NCI-H524 treated with DMSO at 0.1 percent for 48 hours (cell line): ENCODE measurements around the gene ACSBG1.
A peak's percentile ranks its signal among the peaks of the same experiment; 100 is the strongest.
"Not testable (repeated sequence)": the region's sequence is repeated elsewhere in the genome, so short reads cannot be mapped to it uniquely, and the experiment has no call there.

Experiments
- DNase-seq: peaks from one replicate; lab custom pipeline; 2025; lab: John Stamatoyannopoulos, UW

The ACSBG1 gene

GRCh38 chr15:78167227-78167888 lies 67.0 kb downstream of the ACSBG1 start:
- DNase-seq, result no peak

- DNase-seq, result no peak
Observed at GRCh38 chr15:78164010-78164409, 70.4 kb downstream of the ACSBG1 start.

- DNase-seq, result no peak
Observed at GRCh38 chr15:78162038-78162437, 72.3 kb downstream of the ACSBG1 start.

GRCh38 chr15:78159395-78159794 lies 75.0 kb downstream of the ACSBG1 start:
- no peak for DNase-seq

GRCh38 chr15:78157203-78157602 lies 77.2 kb downstream of the ACSBG1 start:
- no peak for DNase-seq

GRCh38 chr15:78156653-78157052 lies 77.7 kb downstream of the ACSBG1 start:
- no peak for DNase-seq

GRCh38 chr15:78155355-78155939 lies 78.9 kb downstream of the ACSBG1 start:
- DNase-seq, result no peak

- DNase-seq, result no peak
Observed at GRCh38 chr15:78154955-78155354, 79.4 kb downstream of the ACSBG1 start.

GRCh38 chr15:78151075-78151474 lies 83.3 kb downstream of the ACSBG1 start:
- not testable (repeated sequence) for DNase-seq

GRCh38 chr15:78149805-78150751 lies 84.3 kb downstream of the ACSBG1 start:
- peak; percentile 41 for DNase-seq

- peak; percentile 86 for DNase-seq
Observed at GRCh38 chr15:78149068-78149804, 85.1 kb downstream of the ACSBG1 start, which contains the start of gene IDH3A. Gene IDH3A, plus strand, starts transcription at chr15:78149362. Its CDS starts 42 bp downstream, at chr15:78149404.

- no peak for DNase-seq
Observed at GRCh38 chr15:78148392-78149067, 85.8 kb downstream of the ACSBG1 start.

- no peak for DNase-seq
Observed at GRCh38 chr15:78147566-78147965, 86.8 kb downstream of the ACSBG1 start.

GRCh38 chr15:78146425-78147154 lies 87.8 kb downstream of the ACSBG1 start:
- DNase-seq, result no peak

- no peak for DNase-seq
Observed at GRCh38 chr15:78142332-78142731, 92.0 kb downstream of the ACSBG1 start.

GRCh38 chr15:78140292-78140691 lies 94.1 kb downstream of the ACSBG1 start:
- no peak for DNase-seq

- DNase-seq, result no peak
Observed at GRCh38 chr15:78139578-78139977, 94.8 kb downstream of the ACSBG1 start.

GRCh38 chr15:78133801-78134200 lies 100.6 kb downstream of the ACSBG1 start:
- no peak for DNase-seq

GRCh38 chr15:78131295-78132061 lies 102.9 kb downstream of the ACSBG1 start, which contains the start of gene CIB2:
Gene CIB2, minus strand, starts transcription at chr15:78131445. Its CDS starts 230 bp downstream, at chr15:78131215.
- peak; percentile 48 for DNase-seq
